Ovary (tissue), 3 donors: ENCODE data around the gene G3BP1.

ENCODE experiments used
- CTCF ChIP-seq, 3 donors: fragments of 450-650 bp in 2 of 3; fragments of 200-600 bp in 1 of 3; IDR thresholded peaks; one replicate each; pipeline versions ENCODE4 v1.5.1 to v1.8.0; 2016 to 2022; ENCODE audit warnings: antibody characterized with exemption in 3 of 3, mild to moderate bottlenecking in 1 of 3
- EP300 ChIP-seq: sonication (generic); formaldehyde crosslinking; IDR thresholded peaks from one replicate; pipeline ENCODE4 v1.6.1; 2017; ENCODE audit warnings: antibody characterized with exemption
- POLR2A ChIP-seq: fragments of 450-650 bp; IDR thresholded peaks from one replicate; pipeline ENCODE4 v1.6.1; 2017; ENCODE audit warnings: antibody characterized with exemption, mild to moderate bottlenecking, moderate library complexity
- donor health status: DM: no; HTN: no; CAD: no.

DNA sequence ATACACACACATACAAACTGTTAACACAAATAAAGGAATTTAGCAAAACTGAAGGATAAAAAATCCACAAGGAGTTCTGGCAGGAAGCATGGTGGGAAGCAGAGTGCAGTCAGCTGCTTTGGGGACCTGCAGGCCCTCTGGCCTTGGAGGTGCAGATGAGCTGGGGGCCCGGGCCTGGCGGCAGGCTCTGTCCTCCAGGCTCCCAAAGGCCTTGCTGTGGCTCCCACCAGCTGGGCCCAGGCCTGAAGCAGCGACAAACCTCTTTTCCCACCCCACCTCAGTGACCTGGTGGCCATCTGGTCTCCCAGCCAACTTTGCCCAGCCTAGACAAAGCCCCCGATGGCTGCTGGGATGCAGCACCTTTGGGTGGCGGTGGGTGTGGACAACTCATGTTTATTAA, 85.1 kb downstream of the G3BP1 start:
- no peak for TF ChIP-seq CTCF (IDR thresholded peaks at IDR 0.05)
- TF ChIP-seq POLR2A, result no peak
- no peak for TF ChIP-seq EP300
